DND-41 (cell line): ENCODE measurements around the gene RNF212B.

Source experiments
- CTCF ChIP-seq: IDR thresholded peaks from 2 replicates; pipeline ENCODE4 v1.5.1; 2012; ENCODE audit warnings: borderline replicate concordance, low read length, moderate library complexity, mild to moderate bottlenecking; ENCODE audit not compliant: poor library complexity, severe bottlenecking; ENCODE audit errors: extremely low read depth
- EZH2 ChIP-seq: IDR thresholded peaks from 3 replicates; pipeline ENCODE4 v1.6.1; 2012; ENCODE audit warnings: borderline replicate concordance, low read depth, mild to moderate bottlenecking, moderate library complexity, low read length, inconsistent platforms; ENCODE audit not compliant: severe bottlenecking

DNA sequence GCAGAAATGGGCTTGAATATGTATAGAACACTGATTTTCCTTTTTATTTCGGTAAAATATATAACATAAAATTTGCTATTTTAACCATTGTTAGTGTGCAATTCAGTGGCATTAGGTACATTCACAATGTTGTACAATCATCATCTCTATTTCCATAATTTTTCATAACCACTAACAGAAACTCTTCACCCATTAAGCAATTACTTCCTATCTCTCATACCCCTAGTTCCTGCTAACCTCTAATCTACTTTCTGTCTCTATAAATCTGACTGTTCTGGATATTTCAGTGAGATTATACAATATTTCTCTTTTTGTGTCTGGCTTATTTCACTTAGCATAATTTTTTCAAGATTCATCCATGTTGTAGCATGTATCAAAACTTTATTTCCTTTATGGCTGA, 8.9 kb upstream of the RNF212B start:
- TF ChIP-seq CTCF = no peak
- TF ChIP-seq EZH2 = no peak
